HCT116 (cell line): ENCODE results near the gene OPCML. TPM values are rescaled to one million over a fixed set of nuclear protein-coding genes. Genes with fewer than 3 reads are reported as not detected.

ENCODE experiments used
- ATAC-seq: fragments of 200-7000 bp; cut with Tn5 transposase; 2 replicates; pipeline ENCODE4 v1.9.1; 2020; ENCODE audit warnings: mild to moderate bottlenecking, moderate library complexity
- BruUV-seq: library from RNA; stranded (reverse); fragments of 400-500 nt; replicated peaks from 2 replicates; lab custom pipeline; 2021; lab: Mats Ljungman, UMichigan
- CTCF ChIA-PET: fragments of 300-600 bp; sonication (Branson Sonifier 250); formaldehyde crosslinking; loops from one replicate; lab custom pipeline; 2021; ENCODE audit warnings: antibody characterized with exemption; lab: Charles Lee
- POLR2A ChIA-PET: fragments of 300-600, 350-600 bp; sonication (Branson Sonifier 250); formaldehyde crosslinking; loops from one replicate; lab custom pipeline; 2021; ENCODE audit warnings: antibody characterized with exemption; lab: Charles Lee
- RAD21 ChIA-PET, 2 experiments: fragments of 300-600 bp; sonication (Branson Sonifier 250); formaldehyde crosslinking; loops; one replicate each; lab custom pipeline; 2023; ENCODE audit warnings: low total read pairs in 2 of 2; ENCODE audit not compliant: uncharacterized antibody in 2 of 2, unreplicated experiment in 2 of 2, low non-redundant PET in 1 of 2; lab: Charles Lee
- DNase-seq: peaks from one replicate; pipeline ENCODE4 v3.0.0-alpha.2; 2010; ENCODE audit warnings: low read depth, low spot score
- H2AFZ ChIP-seq: fragments of 200-600 bp; shearing (Covaris generic), sonication (generic); 2 replicates; pipeline ENCODE4 v1.6.1; 2017; ENCODE audit warnings: low read depth, mixed run types, mixed read lengths, antibody characterized with exemption, low read length; ENCODE audit not compliant: poor library complexity, severe bottlenecking
- H3K27ac ChIP-seq: 2 replicates; pipeline ENCODE4 v1.5.1; 2012; ENCODE audit warnings: low read depth, low read length
- H3K27me3 ChIP-seq: fragments of 200-600 bp; sonication (generic); 2 replicates; pipeline ENCODE4 v1.6.1; 2016; ENCODE audit warnings: mixed run types, low read length, mixed read lengths; ENCODE audit not compliant: insufficient read depth
- H3K36me3 ChIP-seq, 2 experiments: fragments of 200-500 bp in 1 of 2; fragments of 200-600 bp in 1 of 2; sonication (Bioruptor generic) in 1 of 2; sonication (generic) in 1 of 2; 2 replicates each; pipeline versions ENCODE4 v1.5.1 to v1.6.1; 2014 to 2016; ENCODE audit warnings: low read length in 2 of 2, inconsistent platforms in 1 of 2, mixed read lengths in 1 of 2, mixed run types in 1 of 2; ENCODE audit not compliant: insufficient read depth in 2 of 2, control insufficient read depth in 1 of 2
- H3K4me1 ChIP-seq, 2 experiments: fragments of 200-600 bp in 1 of 2; sonication (generic) in 1 of 2; 2 replicates each; pipeline versions ENCODE4 v1.5.1 to v1.6.1; 2012 to 2017; ENCODE audit warnings: low read length in 2 of 2, inconsistent platforms in 1 of 2, mild to moderate bottlenecking in 1 of 2, mixed read lengths in 1 of 2, mixed run types in 1 of 2, moderate library complexity in 1 of 2; ENCODE audit not compliant: insufficient read depth in 2 of 2, control insufficient read depth in 1 of 2
- H3K4me2 ChIP-seq: fragments of 200-600 bp; sonication (generic); 2 replicates; pipeline ENCODE4 v1.6.1; 2017; ENCODE audit warnings: mixed run types, low read length, mixed read lengths
- H3K4me3 ChIP-seq, 2 experiments: fragments of 200-600 bp in 1 of 2; sonication (generic) in 1 of 2; replicated peaks in 1 of 2; 2 replicates each; pipeline ENCODE4 v1.5.1; 2011 to 2016; ENCODE audit warnings: low read length in 2 of 2, control low read depth in 1 of 2, low read depth in 1 of 2, mild to moderate bottlenecking in 1 of 2, mixed read lengths in 1 of 2, mixed run types in 1 of 2
- H3K79me2 ChIP-seq: fragments of 200-600 bp; sonication (generic); 2 replicates; pipeline ENCODE4 v1.6.1; 2017; ENCODE audit warnings: mild to moderate bottlenecking, mixed run types, low read length, moderate library complexity, mixed read lengths; ENCODE audit not compliant: insufficient read depth
- H3K9ac ChIP-seq: fragments of 200-600 bp; sonication (generic); 2 replicates; pipeline ENCODE4 v1.6.1; 2016; ENCODE audit warnings: low read length, mixed read lengths
- H3K9me2 ChIP-seq: fragments of 200-600 bp; sonication (generic), shearing (Covaris generic); 2 replicates; pipeline ENCODE4 v1.6.1; 2017; ENCODE audit warnings: mixed run types, mild to moderate bottlenecking, moderate library complexity; ENCODE audit not compliant: insufficient read depth
- H3K9me3 ChIP-seq, 2 experiments: fragments of 200-500 bp in 1 of 2; fragments of 200-600 bp in 1 of 2; sonication (Bioruptor generic) in 1 of 2; sonication (generic) in 1 of 2; 2 replicates each; pipeline ENCODE4 v1.6.1; 2014 to 2017; ENCODE audit warnings: low read length in 2 of 2, mixed read lengths in 2 of 2, inconsistent platforms in 1 of 2, low read depth in 1 of 2, mild to moderate bottlenecking in 1 of 2, mixed run types in 1 of 2, moderate library complexity in 1 of 2; ENCODE audit not compliant: control insufficient read depth in 1 of 2, insufficient read depth in 1 of 2
- H4K20me1 ChIP-seq: fragments of 200-600 bp; sonication (generic), shearing (Covaris generic); 2 replicates; pipeline ENCODE4 v1.6.1; 2017; ENCODE audit warnings: mixed run types, mild to moderate bottlenecking, moderate library complexity; ENCODE audit not compliant: insufficient read depth
- CBX3 ChIP-seq: IDR thresholded peaks from 2 replicates; pipeline ENCODE4 v1.6.1; 2012; ENCODE audit warnings: low read depth
- CEBPB ChIP-seq: IDR thresholded peaks from 2 replicates; pipeline ENCODE4 v1.6.1; 2012; ENCODE audit warnings: low read depth
- ELF1 ChIP-seq: IDR thresholded peaks from 2 replicates; pipeline ENCODE4 v1.6.1; 2012; ENCODE audit warnings: low read depth, borderline replicate concordance
- EZH2 ChIP-seq: fragments of 200-600 bp; sonication (generic); IDR thresholded peaks from 2 replicates; pipeline ENCODE4 v1.6.1; 2017; ENCODE audit warnings: antibody characterized with exemption, mixed run types
- EZH2phosphoT487 ChIP-seq: fragments of 200-600 bp; IDR thresholded peaks from 2 replicates; pipeline ENCODE4 v1.6.1; 2018; ENCODE audit warnings: antibody characterized with exemption, borderline replicate concordance
- SP1 ChIP-seq: IDR thresholded peaks from 2 replicates; pipeline ENCODE4 v1.6.1; 2012; ENCODE audit warnings: low read depth
- TCF7L2 ChIP-seq: IDR thresholded peaks from 2 replicates; pipeline ENCODE4 v1.7.0; 2011; ENCODE audit warnings: borderline replicate concordance, inconsistent platforms; ENCODE audit not compliant: insufficient read depth, insufficient read length; ENCODE audit errors: extremely low read depth
- ZNF274 ChIP-seq: fragments of 200-500 bp; sonication (Bioruptor generic); IDR thresholded peaks from 2 replicates; pipeline ENCODE4 v1.6.1; 2014; ENCODE audit warnings: mild to moderate bottlenecking, low read depth, low read length, inconsistent platforms
- intact Hi-C: fragments of 100-400 bp; cut with micrococcal nuclease; formaldehyde crosslinking; loops from 2 replicates; pipeline ENCODE4 v1.10.0; 2022
- total RNA-seq: library from RNA; stranded (reverse); gene quantifications from one replicate; pipeline ENCODE4 v1.2.1, GENCODE V29; 2021; ENCODE audit not compliant: unreplicated experiment
- TF ChIP-seq, protein P1 (sequence below), 3 experiments: fragments of 200-600 bp in 1 of 3; sonication (generic) in 1 of 3; IDR thresholded peaks in 2 of 3; conservative IDR thresholded peaks in 1 of 3; 2 replicates each; pipeline ENCODE4 v1.5.1; 2012 to 2017; ENCODE audit warnings: low read depth in 2 of 3, low read length in 2 of 3, antibody characterized with exemption in 1 of 3, borderline replicate concordance in 1 of 3, control low read depth in 1 of 3, mild to moderate bottlenecking in 1 of 3, mixed read lengths in 1 of 3, mixed run types in 1 of 3, moderate library complexity in 1 of 3; ENCODE audit not compliant: insufficient read depth in 1 of 3
- TF ChIP-seq, protein P2 (sequence below): IDR thresholded peaks from 2 replicates; pipeline ENCODE4 v1.6.1; 2012

Gene OPCML
- total RNA-seq, 1 experiment from 2014 or later, result not detected

DNA sequence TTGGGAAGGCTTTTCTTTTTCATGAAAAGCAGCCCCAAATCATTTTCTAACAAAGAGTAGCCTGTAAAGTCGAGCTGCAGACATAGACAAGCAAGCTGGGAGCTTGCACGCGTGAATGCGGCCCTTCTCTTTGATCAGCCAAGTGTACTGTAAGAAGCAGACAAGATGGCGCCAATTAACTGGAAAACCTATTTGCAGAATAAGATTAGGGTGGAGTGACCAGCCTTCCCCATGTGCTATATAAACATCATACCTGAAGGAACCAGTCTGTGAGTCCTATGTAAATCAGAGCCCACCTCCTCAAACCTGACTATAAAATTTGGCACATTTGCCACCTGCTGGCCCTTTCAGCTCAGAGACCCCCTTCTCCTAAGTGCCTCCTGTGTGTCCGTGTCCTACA, 982.7 kb downstream of the OPCML start:
- no peaks in the 10 kb centered on the region for H3K36me3 ChIP-seq
- H3K27ac ChIP-seq, result no peak overlapping the region
- POLR2A ChIA-PET, result no interaction called here
- H3K9me3 ChIP-seq, result peaks cover 0 to 25% of the 10 kb centered on the region in 2 experiments; a peak in 2 of 4 replicates
- no peak overlapping the region for H3K4me2 ChIP-seq
- BruUV-seq, result no TSS peak
- CTCF ChIA-PET, result no interaction called here
- no peaks in the 10 kb centered on the region for H3K79me2 ChIP-seq
- no peak overlapping the region for H2AFZ ChIP-seq
- H3K4me3 ChIP-seq, result no peak overlapping the region
- no peak for TF ChIP-seq SP1
- no peak for TF ChIP-seq ELF1
- TF ChIP-seq, protein P1, sequence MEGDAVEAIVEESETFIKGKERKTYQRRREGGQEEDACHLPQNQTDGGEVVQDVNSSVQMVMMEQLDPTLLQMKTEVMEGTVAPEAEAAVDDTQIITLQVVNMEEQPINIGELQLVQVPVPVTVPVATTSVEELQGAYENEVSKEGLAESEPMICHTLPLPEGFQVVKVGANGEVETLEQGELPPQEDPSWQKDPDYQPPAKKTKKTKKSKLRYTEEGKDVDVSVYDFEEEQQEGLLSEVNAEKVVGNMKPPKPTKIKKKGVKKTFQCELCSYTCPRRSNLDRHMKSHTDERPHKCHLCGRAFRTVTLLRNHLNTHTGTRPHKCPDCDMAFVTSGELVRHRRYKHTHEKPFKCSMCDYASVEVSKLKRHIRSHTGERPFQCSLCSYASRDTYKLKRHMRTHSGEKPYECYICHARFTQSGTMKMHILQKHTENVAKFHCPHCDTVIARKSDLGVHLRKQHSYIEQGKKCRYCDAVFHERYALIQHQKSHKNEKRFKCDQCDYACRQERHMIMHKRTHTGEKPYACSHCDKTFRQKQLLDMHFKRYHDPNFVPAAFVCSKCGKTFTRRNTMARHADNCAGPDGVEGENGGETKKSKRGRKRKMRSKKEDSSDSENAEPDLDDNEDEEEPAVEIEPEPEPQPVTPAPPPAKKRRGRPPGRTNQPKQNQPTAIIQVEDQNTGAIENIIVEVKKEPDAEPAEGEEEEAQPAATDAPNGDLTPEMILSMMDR (IDR thresholded peaks at IDR 0.05 in 2 of 3, conservative IDR thresholded peaks at IDR 0.05 in 1 of 3; ENCODE audit: borderline replicate concordance in 1 of 3, insufficient read depth in 1 of 3, low read depth in 2 of 3, low read length in 2 of 3), result no peak
- TF ChIP-seq TCF7L2, result no peak
- TF ChIP-seq CBX3, result no peak
- TF ChIP-seq CEBPB, result no peak
- TF ChIP-seq EZH2phosphoT487, result no peak
- no peak for TF ChIP-seq EZH2
- TF ChIP-seq ZNF274, result no peak
- TF ChIP-seq, protein P2, sequence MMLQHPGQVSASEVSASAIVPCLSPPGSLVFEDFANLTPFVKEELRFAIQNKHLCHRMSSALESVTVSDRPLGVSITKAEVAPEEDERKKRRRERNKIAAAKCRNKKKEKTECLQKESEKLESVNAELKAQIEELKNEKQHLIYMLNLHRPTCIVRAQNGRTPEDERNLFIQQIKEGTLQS, result no peak
- RAD21 ChIA-PET, result no interaction called here
- H3K4me1 ChIP-seq, result no peaks in the 10 kb centered on the region
- H3K27me3 ChIP-seq, result no peaks in the 10 kb centered on the region
- ATAC-seq (no peak), DNase-seq (no peak)
- no peaks in the 10 kb centered on the region for H3K9me2 ChIP-seq
- no peak overlapping the region for H3K9ac ChIP-seq
- H4K20me1 ChIP-seq, result no peaks in the 10 kb centered on the region
- intact Hi-C loops, result no loop called here
